Thoracic aorta (tissue), 2 donors: ENCODE results near the gene ANAPC7. TPM values are rescaled to one million over a fixed set of nuclear protein-coding genes. Genes with fewer than 3 reads are reported as not detected.
"Not testable (repeated sequence)": the region's sequence is repeated elsewhere in the genome, so short reads cannot be mapped to it uniquely, and the experiment has no call there.

Experiments
- ATAC-seq: fragments of 150-250 bp; one replicate; pipeline ENCODE4 v1.8.0; 2017; ENCODE audit warnings: low read depth; ENCODE audit not compliant: insufficient number of reproducible peaks, low FRiP score
- DNase-seq: peaks from one replicate; pipeline ENCODE4 v3.0.0-alpha.2; 2020; ENCODE audit warnings: low spot score
- H3K27ac ChIP-seq, 2 donors: fragments of 200-600 bp; sonication (generic); 1 replicate in 1 of 2; 2 replicates in 1 of 2; pipeline ENCODE4 v1.5.1; 2016; ENCODE audit warnings: mild to moderate bottlenecking in 2 of 2, moderate library complexity in 2 of 2
- H3K27me3 ChIP-seq: fragments of 200-600 bp; sonication (generic); replicated peaks from 2 replicates; pipeline ENCODE4 v1.6.0; 2016; ENCODE audit warnings: mild to moderate bottlenecking; ENCODE audit not compliant: insufficient read depth
- H3K36me3 ChIP-seq: fragments of 200-600 bp; sonication (generic); one replicate; pipeline ENCODE4 v1.5.1; 2016
- H3K4me1 ChIP-seq, 2 donors: fragments of 200-600 bp; sonication (generic); 1 replicate in 1 of 2; 2 replicates in 1 of 2; pipeline versions ENCODE4 v1.5.1 to v1.6.0; 2016; ENCODE audit warnings: low read depth in 2 of 2, mild to moderate bottlenecking in 1 of 2; ENCODE audit not compliant: control insufficient read depth in 1 of 2
- H3K4me3 ChIP-seq: fragments of 200-600 bp; sonication (generic); 2 replicates; pipeline ENCODE4 v1.5.1; 2016; ENCODE audit warnings: mild to moderate bottlenecking
- H3K9me3 ChIP-seq: fragments of 200-600 bp; sonication (generic); 2 replicates; pipeline ENCODE4 v1.5.1; 2016
- total RNA-seq, 2 donors: library from RNA; depleted of rRNA; stranded (reverse); fragments of >200 nt; gene quantifications; one replicate each; pipeline versions ENCODE4 v1.1.0 to v1.2.3, GENCODE V29; 2016
- TF ChIP-seq, protein P1 (sequence below): fragments of 200-600 bp; sonication (generic); IDR thresholded peaks from one replicate; pipeline ENCODE4 v1.5.1; 2019; ENCODE audit warnings: antibody characterized with exemption

Gene ANAPC7
- total RNA-seq, 2 donors from 2014 or later = 41.0 to 66.9 TPM

DNA sequence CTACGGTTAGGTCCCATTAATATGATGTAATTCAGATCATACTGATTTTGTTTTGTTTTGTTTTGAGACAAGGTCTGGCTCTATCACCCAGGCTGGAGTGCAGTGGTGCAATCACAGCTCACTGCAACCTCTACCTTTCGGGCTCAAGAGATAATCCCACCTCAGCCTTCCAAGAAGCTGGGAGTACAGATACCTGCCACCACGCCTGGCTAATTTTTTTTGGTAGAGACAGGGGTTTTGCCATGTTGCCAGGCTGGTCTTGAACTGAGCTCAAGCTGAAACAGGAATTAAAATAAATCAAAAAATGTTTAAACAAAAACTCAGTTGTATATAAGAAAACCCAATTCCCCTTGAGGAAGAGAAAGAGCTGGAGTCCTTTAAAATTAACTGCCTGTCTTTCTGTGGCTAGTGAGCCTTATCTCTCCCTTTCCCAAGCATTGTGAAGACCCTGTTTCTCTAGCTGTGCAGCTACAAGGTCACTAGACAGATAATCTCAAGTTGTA is 17.7 kb upstream of the ANAPC7 start:
- Histone ChIP-seq H3K27me3 (no peaks in the 10 kb centered on the region), H3K9me3 (no peaks in the 10 kb centered on the region), H3K27ac (no peak overlapping the region), H3K4me3 (no peak overlapping the region), H3K36me3 (no peaks in the 10 kb centered on the region), H3K4me1 (no peaks in the 10 kb centered on the region)
- TF ChIP-seq, protein P1, sequence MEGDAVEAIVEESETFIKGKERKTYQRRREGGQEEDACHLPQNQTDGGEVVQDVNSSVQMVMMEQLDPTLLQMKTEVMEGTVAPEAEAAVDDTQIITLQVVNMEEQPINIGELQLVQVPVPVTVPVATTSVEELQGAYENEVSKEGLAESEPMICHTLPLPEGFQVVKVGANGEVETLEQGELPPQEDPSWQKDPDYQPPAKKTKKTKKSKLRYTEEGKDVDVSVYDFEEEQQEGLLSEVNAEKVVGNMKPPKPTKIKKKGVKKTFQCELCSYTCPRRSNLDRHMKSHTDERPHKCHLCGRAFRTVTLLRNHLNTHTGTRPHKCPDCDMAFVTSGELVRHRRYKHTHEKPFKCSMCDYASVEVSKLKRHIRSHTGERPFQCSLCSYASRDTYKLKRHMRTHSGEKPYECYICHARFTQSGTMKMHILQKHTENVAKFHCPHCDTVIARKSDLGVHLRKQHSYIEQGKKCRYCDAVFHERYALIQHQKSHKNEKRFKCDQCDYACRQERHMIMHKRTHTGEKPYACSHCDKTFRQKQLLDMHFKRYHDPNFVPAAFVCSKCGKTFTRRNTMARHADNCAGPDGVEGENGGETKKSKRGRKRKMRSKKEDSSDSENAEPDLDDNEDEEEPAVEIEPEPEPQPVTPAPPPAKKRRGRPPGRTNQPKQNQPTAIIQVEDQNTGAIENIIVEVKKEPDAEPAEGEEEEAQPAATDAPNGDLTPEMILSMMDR = no peak
- ATAC-seq (no peak), DNase-seq (no peak)

DNA sequence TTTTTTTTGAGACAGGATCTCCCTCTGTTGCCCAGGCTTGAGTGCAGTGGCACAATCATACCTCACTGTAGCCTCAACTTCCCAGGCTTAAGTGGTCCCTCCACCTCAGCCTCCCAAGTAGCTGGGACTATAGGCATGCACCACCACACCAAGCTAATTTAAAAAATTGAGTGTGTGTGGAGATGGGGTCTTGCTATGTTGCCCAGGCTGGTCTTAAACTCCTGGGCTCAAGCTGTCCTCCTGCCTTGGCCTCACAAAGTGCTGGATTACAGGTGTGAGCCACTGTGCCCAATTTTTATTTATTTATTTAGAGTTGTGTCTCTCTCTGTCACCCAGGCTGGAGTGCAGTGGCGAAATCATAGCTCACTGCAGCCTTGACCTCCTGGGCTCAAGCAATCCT is 17.1 kb upstream of the ANAPC7 start:
- not testable (repeated sequence) for H3K27me3 ChIP-seq, H3K36me3 ChIP-seq, DNase-seq, H3K4me3 ChIP-seq, H3K9me3 ChIP-seq, H3K27ac ChIP-seq, ATAC-seq, H3K4me1 ChIP-seq

DNA sequence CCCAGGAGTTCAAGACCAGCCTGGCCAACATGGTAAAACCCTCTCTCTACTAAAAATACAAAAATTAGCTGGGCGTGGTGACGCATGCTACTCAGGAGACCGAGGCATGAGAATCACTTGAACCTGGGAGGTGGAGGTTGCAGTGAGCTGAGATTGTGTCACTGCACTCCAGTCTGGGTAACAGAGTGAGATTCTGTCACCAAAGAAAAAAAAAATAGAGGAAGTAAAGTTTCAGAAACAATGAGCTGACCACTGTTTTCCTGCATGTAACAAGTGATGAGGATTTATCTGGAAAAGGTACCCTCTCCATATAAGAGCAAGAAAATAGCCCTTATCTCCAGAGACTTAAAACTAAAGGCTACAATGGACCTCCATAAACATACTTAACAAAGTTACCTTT is 13.6 kb upstream of the ANAPC7 start:
- not testable (repeated sequence) for H3K4me3 ChIP-seq, H3K27ac ChIP-seq, H3K4me1 ChIP-seq, H3K27me3 ChIP-seq, H3K36me3 ChIP-seq, H3K9me3 ChIP-seq, ATAC-seq, DNase-seq

DNA sequence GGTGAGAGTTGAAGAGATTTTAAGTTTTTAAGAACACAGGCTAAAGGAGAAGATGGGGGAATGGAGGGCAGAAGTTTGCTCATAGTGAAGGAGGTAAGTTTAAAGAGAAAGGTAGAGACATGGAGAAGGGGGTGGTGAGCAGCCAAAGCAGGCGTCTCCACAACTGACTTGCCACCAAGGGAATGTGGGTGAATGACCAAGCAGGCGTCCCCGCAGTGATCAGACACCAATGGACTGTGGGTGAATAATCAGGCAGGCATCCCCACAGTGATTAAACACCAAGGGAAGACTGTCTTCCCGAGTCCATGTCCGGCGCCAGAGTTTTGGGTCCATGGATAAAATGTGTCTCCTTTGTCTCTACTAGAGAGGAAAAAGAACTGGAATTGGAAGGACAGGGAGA is 6.6 kb upstream of the ANAPC7 start:
- ATAC-seq, H3K9me3 ChIP-seq, H3K4me1 ChIP-seq, DNase-seq, H3K27me3 ChIP-seq, H3K27ac ChIP-seq, H3K36me3 ChIP-seq, H3K4me3 ChIP-seq: not testable (repeated sequence)

DNA sequence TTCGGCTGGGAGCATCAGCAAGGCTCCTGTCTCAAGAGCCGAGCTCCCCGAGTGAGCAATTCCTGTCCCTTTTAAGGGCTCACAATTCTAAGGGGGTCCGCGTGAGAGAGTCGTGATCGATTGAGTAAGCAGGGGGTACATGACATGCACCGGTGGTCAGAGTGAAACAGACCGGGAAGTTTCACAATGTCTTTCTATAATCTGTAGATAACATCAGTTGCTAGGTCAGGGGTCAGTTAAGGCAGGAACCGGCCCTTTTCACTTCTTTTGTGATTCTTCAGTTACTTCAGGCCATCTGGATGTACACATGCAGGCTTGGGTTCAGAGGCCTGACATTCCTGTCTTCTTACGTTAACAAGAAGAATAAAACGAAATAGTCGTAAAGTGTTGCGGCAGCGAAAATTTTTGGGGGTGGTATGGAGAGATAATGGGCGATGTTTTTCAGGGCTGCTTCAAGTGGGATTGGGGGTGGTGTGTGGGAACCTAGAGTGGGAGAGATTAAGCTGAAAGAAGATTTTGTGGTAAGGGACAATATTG is 1.7 kb upstream of the ANAPC7 start:
- H3K4me3 ChIP-seq, H3K9me3 ChIP-seq, DNase-seq, H3K36me3 ChIP-seq, H3K27ac ChIP-seq, ATAC-seq, H3K27me3 ChIP-seq: not testable (repeated sequence)
- peaks cover 9 to 18% of the 10 kb centered on the region in 2 donors for H3K4me1 ChIP-seq

DNA sequence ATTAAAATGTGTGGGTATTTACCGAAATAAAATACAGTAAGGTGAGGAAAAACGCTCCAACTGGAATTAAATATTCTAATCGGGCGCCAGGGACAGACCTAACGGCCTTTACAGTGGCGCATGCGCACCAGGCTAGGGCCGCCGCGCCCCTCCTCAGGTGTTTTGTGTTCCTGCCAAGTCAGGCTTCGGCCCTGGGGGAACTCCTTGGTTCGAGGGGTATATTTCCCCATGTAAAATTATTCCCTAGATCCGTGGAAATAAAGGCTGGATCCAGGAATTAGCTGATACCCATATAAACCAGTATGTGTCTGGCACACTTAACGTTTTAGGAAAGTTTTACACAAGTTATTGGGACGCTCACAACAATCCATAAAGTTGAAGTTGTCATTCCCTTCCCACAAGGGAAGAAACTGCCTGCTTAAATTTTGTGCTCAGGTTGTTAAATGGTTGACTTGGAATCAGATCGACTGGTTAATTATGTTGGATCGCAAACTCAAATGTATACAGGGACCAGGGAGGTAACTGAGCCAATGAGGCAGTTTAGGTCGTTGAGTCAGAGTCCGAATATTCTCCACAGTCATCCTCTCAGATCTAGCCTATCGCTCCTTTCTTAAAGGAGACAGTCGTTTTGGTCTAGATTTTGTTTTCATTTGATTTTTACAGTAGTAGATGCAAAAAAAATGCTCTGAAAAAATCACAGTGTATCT is 621 bp upstream of the ANAPC7 start:
- H3K4me1 ChIP-seq = peaks cover 9 to 24% of the 10 kb centered on the region in 2 donors
- TF ChIP-seq, protein P1 = no peak
- H3K27ac ChIP-seq = peak overlapping the region; percentile 84 to 93
- ATAC-seq (peak; percentile 47), DNase-seq (no peak)
- peaks cover 6% of the 10 kb centered on the region for H3K36me3 ChIP-seq
- H3K4me3 ChIP-seq = peak overlapping the region; percentile 93
- H3K9me3 ChIP-seq = no peaks in the 10 kb centered on the region
- H3K27me3 ChIP-seq = no peaks in the 10 kb centered on the region

DNA sequence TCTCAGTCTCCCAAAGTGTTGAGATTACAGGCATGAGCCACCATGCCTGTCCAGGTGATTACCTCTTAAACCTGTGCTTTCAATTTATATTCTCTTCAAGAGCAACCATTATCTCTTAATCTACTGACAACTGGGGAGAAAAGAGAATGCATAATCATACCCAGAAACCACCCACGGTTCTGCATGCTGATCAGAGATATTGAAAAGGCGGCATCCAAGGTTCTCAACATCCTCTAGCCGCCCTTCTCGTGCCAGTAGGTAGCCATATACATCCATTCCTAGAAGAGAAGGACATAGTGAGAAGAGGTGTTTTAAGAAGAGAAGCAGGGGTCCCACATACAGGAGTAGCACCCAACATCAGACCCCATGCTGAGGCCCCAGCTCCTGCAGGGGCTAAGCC is 20.8 kb downstream of the ANAPC7 start:
- Histone ChIP-seq H3K4me3 (no peak overlapping the region), H3K9me3 (no peaks in the 10 kb centered on the region), H3K27me3 (no peaks in the 10 kb centered on the region), H3K4me1 (peaks cover 13 to 32% of the 10 kb centered on the region in 2 donors), H3K36me3 (peaks cover 23% of the 10 kb centered on the region), H3K27ac (no peak overlapping the region)
- DNase-seq = no peak
- ATAC-seq = no peak
- TF ChIP-seq, protein P1 = no peak
